Activated CD8-positive, alpha-beta memory T cell treated with anti-CD3 and anti-CD28 coated beads, Interleukin-2, amount 50 U/mL, for 24 hours (primary cell): ENCODE measurements around the gene B4GALNT4.
"Not testable (repeated sequence)": the region's sequence is repeated elsewhere in the genome, so short reads cannot be mapped to it uniquely, and the experiment has no call there.

Experiments
- DNase-seq: peaks from one replicate; pipeline ENCODE4 v3.0.0-alpha.2; 2020; ENCODE audit errors: extremely low read depth

The B4GALNT4 gene, protein sequence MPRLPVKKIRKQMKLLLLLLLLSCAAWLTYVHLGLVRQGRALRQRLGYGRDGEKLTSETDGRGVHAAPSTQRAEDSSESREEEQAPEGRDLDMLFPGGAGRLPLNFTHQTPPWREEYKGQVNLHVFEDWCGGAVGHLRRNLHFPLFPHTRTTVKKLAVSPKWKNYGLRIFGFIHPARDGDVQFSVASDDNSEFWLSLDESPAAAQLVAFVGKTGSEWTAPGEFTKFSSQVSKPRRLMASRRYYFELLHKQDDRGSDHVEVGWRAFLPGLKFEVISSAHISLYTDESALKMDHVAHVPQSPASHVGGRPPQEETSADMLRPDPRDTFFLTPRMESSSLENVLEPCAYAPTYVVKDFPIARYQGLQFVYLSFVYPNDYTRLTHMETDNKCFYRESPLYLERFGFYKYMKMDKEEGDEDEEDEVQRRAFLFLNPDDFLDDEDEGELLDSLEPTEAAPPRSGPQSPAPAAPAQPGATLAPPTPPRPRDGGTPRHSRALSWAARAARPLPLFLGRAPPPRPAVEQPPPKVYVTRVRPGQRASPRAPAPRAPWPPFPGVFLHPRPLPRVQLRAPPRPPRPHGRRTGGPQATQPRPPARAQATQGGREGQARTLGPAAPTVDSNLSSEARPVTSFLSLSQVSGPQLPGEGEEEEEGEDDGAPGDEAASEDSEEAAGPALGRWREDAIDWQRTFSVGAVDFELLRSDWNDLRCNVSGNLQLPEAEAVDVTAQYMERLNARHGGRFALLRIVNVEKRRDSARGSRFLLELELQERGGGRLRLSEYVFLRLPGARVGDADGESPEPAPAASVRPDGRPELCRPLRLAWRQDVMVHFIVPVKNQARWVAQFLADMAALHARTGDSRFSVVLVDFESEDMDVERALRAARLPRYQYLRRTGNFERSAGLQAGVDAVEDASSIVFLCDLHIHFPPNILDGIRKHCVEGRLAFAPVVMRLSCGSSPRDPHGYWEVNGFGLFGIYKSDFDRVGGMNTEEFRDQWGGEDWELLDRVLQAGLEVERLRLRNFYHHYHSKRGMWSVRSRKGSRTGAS

DNA sequence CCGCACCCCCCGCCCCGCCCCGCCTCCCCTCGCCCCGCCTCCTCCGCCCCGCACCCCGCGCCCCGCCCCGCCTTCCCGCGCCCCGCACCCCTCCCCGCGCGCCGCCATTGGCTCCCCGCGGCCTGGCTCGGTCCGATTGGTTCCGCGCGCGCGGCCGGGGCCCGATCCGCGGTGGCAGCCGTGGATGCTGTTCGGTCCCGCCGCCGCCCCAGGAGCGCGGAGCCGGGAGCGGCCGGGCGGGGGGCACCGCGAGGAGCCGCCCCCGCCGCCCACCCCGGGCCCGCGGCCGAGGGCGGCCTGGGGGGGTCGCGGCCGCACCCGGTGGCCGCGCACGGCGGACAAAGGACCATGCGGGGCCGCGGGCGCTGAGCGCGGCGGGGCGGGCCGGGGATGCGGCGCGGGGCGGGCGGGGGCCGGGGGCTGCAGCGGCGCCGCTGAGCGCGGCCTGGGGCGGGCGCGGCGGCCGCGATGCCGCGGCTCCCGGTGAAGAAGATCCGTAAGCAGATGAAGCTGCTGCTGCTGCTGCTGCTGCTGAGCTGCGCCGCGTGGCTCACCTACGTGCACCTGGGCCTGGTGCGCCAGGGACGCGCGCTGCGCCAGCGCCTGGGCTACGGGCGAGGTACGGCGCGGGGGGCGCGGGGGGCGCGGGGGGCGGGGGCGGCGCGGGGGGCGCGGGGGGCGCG is at the start of gene B4GALNT4:
B4GALNT4 (plus strand) TSS at position 164 of the 683 bp plus-strand sequence; CDS start at position 469, 305 bp downstream.
- no peak for DNase-seq

DNA sequence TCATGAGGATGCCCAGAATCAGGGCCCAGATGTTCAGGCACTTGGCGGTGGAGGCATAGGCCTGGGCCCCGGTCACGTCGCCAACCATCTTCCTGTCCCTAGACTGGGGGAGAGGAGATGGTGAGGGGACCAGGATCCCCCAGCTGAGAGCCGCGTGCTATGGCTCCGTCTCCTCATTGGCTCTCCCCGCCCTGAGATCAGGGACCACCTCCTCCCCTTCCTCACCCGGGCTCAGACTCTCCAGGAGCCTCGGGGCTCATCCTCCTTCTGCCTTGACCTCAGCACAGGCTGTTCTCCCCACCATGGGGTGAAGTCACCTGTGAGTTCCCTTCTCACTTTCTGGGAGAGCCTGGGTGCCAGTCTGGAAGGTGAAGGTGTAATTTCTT is 49.4 kb upstream of the B4GALNT4 start:
- DNase-seq: not testable (repeated sequence)

DNA sequence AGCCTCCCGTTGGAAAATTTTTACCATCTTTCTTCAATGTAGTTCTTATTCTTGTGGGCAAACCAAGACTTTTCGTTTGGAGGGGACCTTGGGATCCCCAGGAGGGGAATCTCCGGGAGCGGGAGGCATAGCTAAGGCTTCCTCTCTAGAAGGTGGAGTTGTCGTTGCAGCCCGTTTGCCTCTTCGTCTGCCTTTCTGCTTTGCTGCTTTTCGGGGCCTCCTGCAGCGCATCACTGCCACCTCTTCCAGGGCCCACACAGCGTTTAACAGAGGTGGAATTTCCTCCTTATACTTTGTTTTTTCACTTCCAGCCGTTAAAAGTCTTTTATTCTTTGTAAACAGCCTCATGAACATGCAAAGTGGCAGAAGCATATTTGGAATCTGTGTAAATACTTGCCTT is 45.1 kb upstream of the B4GALNT4 start:
- DNase-seq: no peak

DNA sequence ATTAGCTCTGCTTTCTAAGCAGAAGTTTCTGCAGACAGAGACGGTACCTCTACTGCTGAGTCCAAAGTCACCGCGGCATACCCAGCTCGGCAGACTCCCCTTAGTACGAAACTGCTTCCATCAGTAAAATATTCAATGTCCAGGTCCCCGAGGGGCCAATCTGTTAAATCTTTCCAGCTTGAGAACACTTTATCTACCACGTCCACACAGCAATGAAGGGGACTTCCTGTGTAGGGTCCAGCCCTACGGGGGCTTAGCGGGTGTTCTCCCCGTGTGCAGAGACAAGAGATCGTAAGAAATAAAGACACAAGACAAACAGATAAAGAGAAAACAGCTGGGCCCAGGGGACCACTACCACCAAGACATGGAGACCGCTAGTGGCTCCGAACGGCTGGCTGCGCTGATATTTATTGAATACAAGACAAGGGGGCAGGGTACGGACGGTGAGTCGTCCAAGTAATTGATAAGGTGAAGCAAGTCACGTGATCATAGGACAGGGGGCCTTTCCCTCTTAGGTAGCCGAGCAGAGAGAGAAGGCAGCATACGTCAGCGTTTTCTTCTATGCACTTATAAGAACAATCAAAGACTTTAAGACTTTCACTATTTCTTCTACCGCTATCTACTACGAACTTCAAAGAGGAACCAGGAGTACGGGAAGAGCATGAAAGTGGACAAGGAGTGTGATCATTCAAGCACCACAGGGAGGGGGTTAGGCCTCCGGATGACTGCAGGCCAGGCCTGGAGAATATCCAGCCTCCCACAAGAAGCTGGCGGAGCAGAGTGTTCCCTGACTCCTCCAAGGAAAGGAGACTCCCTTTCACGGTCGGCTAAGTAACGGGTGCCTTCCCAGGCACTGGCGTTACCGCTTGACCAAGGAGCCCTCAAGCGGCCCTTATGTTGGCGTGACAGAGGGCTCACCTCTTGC is 44.4 kb upstream of the B4GALNT4 start:
- DNase-seq: not testable (repeated sequence)

DNA sequence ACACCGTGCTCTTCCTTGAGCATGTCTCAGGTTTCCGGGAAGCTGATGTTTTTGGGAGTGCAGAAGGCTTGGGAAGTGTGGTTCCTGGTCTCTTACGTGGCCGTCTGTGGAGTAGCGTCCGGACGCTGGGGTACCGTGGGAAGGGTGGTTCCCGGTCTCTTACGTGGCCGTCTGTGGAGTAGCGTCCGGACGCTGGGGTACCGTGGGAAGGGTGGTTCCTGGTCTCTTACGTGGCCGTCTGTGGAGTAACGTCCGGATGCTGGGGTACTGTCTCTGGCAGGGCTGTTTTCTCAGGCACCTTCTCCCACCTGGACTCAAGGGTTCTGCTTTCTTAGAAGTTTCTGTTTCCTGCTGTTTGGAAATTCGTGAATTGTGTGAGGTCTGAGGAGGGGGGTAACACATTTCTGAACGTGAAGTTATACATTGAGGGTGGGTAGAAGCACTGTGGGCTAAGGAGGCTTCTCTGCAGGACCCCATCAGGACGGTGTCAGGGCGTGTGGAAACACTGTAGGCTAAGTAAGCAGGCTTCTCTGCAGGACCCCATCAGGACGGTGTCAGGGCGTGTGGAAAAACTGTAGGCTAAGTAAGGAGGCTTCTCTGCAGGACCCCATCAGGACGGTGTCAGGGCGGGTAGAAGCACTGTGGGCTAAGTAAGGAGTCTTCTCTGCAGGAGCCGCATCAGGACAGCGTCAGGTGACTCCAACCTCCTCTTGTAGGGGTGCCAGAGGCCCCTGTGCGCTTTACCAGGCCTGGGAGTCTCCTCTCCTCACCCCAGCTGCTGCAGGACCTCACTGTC is 43.3 kb upstream of the B4GALNT4 start:
- DNase-seq: no peak

DNA sequence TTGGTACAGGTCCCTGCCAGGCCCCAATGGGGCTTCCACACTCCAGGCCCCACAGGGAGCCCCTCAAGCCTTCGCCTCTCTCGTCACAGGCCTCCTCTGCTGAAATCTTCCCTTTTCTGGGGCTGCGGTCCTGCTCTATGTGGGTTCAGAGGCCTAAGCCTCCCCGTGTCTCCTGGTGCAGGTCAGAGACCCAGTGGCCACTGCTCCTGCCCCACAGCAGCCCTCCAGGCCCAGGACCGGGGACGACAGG is 42.8 kb upstream of the B4GALNT4 start:
- DNase-seq: no peak

DNA sequence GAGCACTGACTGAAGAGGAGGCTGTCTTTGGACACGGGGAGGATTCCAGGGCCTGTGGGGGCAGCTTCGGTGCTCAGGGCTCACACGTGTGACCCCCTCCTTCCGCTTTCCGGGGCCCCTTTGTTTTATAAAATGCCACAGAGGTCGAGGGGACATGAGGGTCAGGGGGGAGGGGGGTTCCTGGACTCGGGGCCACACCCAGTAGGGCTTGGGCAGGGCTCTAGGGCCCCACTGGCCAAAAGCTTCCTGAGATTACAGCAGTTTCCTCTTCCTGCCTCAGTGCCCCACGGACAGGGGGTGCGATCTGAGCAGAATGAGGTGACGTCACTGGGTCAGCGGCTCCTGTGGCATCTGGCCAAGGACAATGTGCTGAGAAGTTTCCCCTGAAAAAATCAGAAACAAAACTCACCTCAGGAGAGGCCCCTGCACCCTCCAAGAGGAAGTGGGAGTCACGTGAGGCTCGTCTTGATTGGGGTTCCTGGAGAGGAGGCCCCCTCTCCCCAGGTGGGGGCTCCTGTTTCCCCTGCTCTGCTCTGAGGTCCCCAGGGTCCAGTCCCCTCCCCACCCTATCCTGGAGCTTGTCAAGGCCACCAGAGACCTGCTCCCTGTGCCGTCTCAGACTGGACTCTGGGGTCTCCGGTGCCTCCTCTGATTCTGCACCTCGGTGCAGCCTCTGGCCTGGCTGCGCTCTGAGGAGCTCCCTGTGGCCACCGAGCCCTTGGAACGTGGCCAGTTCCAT is 42.3 kb upstream of the B4GALNT4 start:
- DNase-seq: no peak

DNA sequence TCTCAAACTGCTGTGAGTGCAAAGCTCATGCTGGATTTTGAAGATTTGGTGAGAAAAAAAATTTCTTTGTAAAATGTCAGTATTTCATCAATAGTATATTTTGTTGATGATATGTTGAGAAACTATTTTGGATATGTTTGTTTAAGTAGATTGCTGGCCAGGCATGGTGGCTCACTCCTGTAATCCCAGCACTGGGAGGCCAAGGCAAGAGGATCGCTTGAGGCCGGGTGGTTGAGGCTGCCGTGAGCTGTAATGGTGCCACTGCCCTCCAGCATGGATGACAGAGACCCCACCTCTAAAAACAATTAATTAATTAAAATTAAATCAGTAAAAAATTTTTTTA is 41.7 kb upstream of the B4GALNT4 start:
- DNase-seq: no peak

DNA sequence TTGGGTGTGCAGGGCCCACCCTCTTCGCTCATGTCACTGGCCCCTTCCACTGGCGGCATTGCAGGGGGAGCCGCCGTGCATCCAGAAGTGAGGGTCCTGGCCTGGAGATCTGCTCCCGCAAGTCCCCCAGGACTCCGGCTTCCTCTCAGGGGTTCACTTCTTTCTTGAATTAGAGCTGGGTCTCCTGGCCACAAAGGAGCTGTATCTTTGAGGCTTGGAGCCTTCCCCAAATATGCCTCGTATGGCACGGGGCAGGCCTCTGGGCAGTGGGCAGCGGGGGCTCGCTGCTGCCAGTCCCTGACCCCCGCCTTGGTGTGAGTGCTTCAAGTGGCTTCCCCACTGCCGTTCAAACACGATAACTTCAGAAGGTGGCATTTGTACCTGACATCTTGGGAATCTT is 41.3 kb upstream of the B4GALNT4 start:
- DNase-seq: no peak

DNA sequence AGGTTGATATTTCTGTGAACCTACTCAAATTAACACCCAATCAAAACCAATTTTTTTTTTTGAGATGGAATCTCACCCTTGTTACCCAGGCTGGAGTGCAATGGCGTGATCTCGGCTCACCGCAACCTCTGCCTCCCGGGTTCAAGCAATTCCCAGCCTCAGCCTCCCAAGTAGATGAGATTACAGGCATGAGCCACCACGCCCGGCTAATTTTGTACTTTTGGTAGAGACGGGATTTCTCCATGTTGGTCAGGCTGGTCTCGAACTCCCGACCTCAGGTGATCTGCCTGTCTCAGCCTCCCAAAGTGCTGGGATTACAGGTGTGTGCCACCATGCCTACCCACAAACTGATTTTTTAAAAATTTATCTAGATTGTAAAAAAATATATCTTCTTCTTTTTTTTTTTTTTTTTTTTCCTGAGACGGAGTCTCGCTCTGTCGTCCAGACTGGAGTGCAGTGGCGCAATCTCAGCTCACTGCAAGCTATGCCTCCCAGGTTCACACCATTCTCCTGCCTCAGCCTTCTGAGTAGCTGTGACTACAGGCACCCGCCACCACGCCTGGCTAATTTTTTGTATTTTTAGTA is 40.7 kb upstream of the B4GALNT4 start:
- not testable (repeated sequence) for DNase-seq

DNA sequence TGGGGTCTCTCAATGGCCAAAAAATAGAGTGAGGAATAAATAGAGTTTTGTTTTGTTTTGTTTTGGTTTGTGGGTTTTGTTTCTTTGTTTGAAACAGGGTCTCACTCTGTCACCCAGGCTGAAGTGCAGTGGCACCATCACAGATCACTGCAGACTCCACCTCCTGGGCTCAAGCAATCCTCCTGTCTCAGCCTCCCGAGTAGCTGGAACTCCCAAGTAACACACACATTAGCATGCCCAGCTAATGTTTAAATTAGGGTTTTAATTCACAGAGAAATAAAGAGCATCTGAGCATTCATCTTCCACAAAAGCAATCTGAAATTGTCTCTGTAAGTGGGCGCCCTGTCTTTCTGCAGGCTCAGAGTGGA is 39.4 kb upstream of the B4GALNT4 start:
- DNase-seq: no peak

DNA sequence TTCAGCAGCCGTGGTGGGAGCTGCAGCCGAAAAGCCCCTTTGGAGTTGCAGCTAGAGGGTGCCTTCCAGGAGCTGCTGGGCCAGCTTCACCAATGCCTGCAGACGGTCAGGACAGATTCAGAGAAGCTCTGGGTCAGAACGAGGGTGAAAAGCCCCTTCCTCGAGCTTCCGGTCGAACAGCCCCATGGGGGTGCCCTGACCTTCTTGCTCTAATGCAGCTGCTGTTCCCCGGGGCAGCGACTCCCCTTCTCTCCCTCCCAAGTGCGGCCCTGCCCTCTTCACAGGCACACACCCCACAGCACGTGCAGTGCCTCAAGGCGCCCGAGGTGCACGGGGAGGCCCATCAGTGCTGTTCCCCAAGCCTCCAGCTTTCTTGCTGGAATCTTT is 39.0 kb upstream of the B4GALNT4 start:
- DNase-seq: no peak

DNA sequence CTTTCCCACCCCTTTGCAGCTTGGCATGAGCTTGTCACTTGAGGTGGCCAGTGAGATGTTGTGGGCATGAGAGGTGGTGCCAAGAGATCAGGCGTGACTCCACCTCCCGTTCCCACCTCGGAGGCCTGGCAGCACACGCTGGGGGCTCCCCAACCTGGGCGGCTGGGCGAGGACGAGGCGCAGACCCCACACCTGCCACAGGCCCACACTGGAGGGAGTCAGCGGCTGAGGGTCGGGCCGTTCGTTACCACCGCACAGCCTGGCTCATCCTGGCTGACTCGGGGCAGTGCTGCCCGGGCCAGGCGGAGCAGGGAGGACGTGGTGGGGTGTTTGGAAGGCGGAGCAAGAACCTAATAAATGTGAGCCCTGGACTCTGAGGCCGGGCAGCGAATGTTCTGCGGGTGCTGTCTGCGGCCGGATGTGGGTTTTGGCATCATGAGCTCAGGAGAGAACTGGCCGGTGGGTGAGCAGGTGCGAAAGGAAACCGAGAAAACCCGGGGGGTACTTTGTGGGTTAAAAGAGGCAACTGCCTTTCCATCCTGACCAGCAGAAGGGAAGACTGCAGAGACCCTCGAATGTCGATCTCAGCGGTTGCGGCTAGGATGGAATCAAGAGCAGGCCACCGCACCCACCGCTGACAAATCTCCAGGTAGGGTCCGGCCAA is 38.5 kb upstream of the B4GALNT4 start:
- no peak for DNase-seq

DNA sequence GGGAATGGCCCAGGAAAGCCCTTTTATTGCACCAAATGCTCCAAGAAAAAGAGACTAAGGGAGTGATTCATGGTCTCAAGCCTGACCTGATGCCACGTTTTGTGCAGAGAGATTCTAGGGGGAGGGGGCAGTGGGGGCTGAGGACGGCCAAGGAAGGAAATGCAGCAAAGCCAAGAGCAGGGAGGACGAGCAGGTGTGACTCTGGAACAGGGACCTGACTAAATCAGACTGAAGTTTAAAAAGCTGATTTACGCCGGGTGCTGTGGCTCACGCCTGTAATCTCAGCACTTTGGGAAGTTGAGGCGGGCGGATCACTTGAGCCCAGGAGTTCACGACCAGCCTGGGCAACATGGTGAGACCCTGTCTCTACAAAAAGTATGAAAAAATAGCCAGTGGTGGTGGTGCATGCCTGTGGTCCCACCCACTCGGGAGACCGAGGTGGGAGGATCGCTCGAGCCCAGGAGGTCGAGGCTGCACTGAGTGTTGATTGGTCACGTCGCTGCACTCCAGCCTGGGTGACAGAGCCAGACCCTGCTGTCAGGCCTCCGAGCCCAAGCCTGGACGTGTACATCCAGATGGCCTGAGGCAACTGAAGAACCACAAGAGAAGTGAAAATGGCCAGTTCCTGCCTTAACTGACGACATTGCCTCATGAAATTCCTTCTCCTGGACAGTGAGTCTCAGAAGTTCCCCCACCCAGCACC is 37.8 kb upstream of the B4GALNT4 start:
- DNase-seq: no peak

DNA sequence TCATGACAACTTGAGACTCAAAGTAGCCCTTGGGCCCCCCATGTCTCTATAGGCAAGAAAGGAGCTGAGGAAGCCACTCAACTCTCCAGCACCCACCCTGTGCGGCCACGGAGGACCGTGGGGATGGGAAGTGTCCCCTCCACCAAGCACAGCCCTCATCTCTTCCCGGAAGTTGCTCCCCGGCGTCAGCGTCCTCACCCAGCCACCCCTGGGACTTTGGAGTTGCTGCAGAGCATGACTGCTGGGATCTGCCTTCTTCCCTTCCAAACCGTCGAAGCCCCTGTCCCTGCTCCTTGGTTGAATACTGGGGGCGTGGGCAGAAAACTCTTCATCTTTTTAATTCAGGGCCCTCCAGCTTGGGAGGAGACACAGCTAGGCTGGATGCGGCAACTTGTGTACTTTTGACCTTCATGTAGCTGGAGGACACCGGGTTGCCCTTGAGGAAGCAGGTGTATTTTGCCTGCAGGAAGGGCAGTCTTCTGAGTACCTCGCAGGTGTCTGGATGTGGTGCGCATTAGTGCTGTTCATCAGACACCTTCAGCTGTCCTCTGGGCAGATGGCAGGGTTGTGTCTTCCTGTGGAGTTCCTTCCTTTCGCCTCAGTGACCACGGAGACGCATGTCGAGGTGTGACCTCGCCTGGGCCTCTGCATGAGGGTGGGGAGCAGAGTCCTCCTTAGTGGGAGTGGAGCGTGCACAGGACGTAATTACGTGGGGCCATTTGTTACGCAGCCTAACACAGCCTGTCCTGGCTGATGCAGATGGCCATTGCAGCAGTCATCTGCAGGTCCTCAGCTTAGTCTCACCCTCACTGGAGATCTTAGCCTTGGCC is 36.4 kb upstream of the B4GALNT4 start:
- DNase-seq: no peak

DNA sequence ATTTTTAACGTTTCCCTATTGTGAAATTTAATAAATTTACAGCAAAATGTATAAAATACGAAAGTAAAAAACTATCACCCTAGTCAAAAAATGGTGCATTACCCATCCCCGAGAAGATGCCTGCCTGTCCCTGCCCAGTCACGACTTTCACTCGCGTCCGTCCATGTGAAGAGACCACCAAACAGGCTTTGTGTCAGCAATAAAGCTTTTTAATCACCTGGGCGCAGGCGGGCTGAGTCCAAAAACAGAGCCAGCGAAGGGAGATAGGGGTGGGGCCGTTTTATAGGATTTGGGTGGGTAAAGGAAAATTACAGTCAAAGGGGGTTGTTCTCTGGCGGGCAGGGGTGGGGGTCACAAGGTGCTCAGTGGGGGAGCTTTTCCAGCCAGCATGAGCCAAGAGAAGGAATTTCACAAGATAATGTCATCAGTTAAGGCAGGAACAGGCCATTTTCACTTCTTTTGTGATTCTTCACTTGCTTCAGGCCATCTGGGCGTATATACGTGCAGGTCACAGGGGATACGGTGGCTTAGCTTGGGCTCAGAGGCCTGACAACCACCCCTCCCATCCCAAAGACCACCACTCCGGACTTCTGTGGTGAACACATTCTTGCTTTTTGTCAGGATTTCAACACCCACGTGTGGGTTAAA is 35.6 kb upstream of the B4GALNT4 start:
- not testable (repeated sequence) for DNase-seq
